ENCODE measurements around the gene PPP2R2D.

Gene PPP2R2D

GRCh38 chr10:132002004-132002403 lies 101.2 kb downstream of the PPP2R2D start:
- no peak for DNase-seq

GRCh38 chr10:132003282-132003924 lies 102.6 kb downstream of the PPP2R2D start:
- DNase-seq: no peak

- no peak for DNase-seq
Observed at GRCh38 chr10:132004052-132004451, 103.2 kb downstream of the PPP2R2D start.

GRCh38 chr10:132005147-132005546 lies 104.3 kb downstream of the PPP2R2D start:
- DNase-seq: no peak

- no peak for DNase-seq
Observed at GRCh38 chr10:132006966-132007365, 106.2 kb downstream of the PPP2R2D start.

- no peak for DNase-seq
Observed at GRCh38 chr10:132007681-132008080, 106.9 kb downstream of the PPP2R2D start.

Data from SHP77 (cell line).